Measurements from ENCODE around the gene ACACA.
"Not testable (repeated sequence)": the region's sequence is repeated elsewhere in the genome, so short reads cannot be mapped to it uniquely, and the experiment has no call there.

The ACACA gene

GRCh38 chr17:37176723-37177122, 229.9 kb downstream of the ACACA start:
- no peak for DNase-seq (ENCODE audit: low read depth in 2 of 2)

GRCh38 chr17:37174205-37174604, 232.4 kb downstream of the ACACA start:
- no peak for DNase-seq (ENCODE audit: low read depth in 2 of 2)

GRCh38 chr17:37170881-37171425, 235.7 kb downstream of the ACACA start:
- no peak for DNase-seq (ENCODE audit: low read depth in 2 of 2)

GRCh38 chr17:37168731-37169353, 237.8 kb downstream of the ACACA start:
- DNase-seq (ENCODE audit: low read depth in 2 of 2): no peak

GRCh38 chr17:37167756-37168155, 238.9 kb downstream of the ACACA start:
- DNase-seq (ENCODE audit: low read depth in 2 of 2): no peak

- DNase-seq (ENCODE audit: low read depth in 2 of 2): no peak
Observed at GRCh38 chr17:37164057-37164456, 242.6 kb downstream of the ACACA start.

GRCh38 chr17:37162800-37163199, 243.8 kb downstream of the ACACA start:
- no peak for DNase-seq (ENCODE audit: low read depth in 2 of 2)

GRCh38 chr17:37160944-37161343, 245.7 kb downstream of the ACACA start:
- DNase-seq (ENCODE audit: low read depth in 2 of 2): no peak

GRCh38 chr17:37158290-37158689, 248.3 kb downstream of the ACACA start:
- DNase-seq (ENCODE audit: low read depth in 2 of 2): no peak

- DNase-seq (ENCODE audit: low read depth in 2 of 2): no peak
Observed at GRCh38 chr17:37148156-37148555, 258.5 kb downstream of the ACACA start.

- DNase-seq (ENCODE audit: low read depth in 2 of 2): no peak
Observed at GRCh38 chr17:37147301-37147812, 259.3 kb downstream of the ACACA start.

GRCh38 chr17:37146086-37147064, 260.3 kb downstream of the ACACA start:
- DNase-seq (ENCODE audit: low read depth in 2 of 2): no peak

GRCh38 chr17:37144075-37144701, 262.4 kb downstream of the ACACA start:
- no peak for DNase-seq (ENCODE audit: low read depth in 2 of 2)

- DNase-seq (ENCODE audit: low read depth in 2 of 2): not testable (repeated sequence)
Observed at GRCh38 chr17:37143558-37143957, 263.1 kb downstream of the ACACA start.

- no peak for DNase-seq (ENCODE audit: low read depth in 2 of 2)
Observed at GRCh38 chr17:37142294-37142896, 264.2 kb downstream of the ACACA start.

GRCh38 chr17:37138571-37139120, 268.0 kb downstream of the ACACA start:
- DNase-seq (ENCODE audit: low read depth in 2 of 2): no peak

GRCh38 chr17:37137906-37138514, 268.6 kb downstream of the ACACA start:
- DNase-seq (ENCODE audit: low read depth in 2 of 2): no peak

GRCh38 chr17:37137070-37137610, 269.5 kb downstream of the ACACA start:
- no peak for DNase-seq (ENCODE audit: low read depth in 2 of 2)

- no peak for DNase-seq (ENCODE audit: low read depth in 2 of 2)
Observed at GRCh38 chr17:37135576-37135975, 271.1 kb downstream of the ACACA start.

GRCh38 chr17:37134050-37134449, 272.6 kb downstream of the ACACA start:
- DNase-seq (ENCODE audit: low read depth in 2 of 2): no peak

GRCh38 chr17:37133136-37133535, 273.5 kb downstream of the ACACA start:
- DNase-seq (ENCODE audit: low read depth in 2 of 2): no peak
